GM11168 (cell line): Measurements from ENCODE around the gene TMSB4Y.

Experiments
- in situ Hi-C: fragments of 300-500 bp; cut with MboI; formaldehyde crosslinking; loops from one replicate; pipeline ENCODE4 v1.12.0; 2022; ENCODE audit warnings: low sequenced_read_pairs; ENCODE audit not compliant: unreplicated experiment

Gene TMSB4Y

DNA sequence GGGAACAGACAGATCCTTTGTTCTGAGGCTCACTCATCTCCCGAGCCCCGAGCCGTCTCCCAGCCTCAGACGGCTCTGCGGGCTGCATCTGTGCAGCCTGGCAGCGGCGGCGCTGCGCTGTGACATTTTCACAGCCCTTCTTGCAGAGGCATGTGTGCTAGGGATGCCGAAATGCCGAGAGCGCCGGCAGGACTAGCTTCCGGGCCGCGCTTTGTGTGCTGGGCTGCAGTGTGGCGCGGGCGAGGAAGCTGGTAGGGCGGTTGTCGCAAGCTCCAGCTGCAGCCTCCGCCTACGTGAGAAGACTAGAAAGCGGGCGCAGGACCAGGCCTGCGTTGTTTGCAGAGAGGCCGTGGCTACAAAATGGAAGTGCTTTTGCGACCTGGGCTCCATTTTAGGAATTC lies at the start of gene TMSB4Y:
Gene TMSB4Y, plus strand, starts transcription at position 332 of the 401 bp plus-strand sequence.
- in situ Hi-C loops = no loop called here

- in situ Hi-C loops = no loop called here
These were observed 39.5 kb upstream of the TMSB4Y start for GRCh38 chrY:13664162-13664561.

GRCh38 chrY:13671122-13671521 lies 32.6 kb upstream of the TMSB4Y start:
- in situ Hi-C loops = no loop called here

- in situ Hi-C loops = no loop called here
These were observed 1.4 kb upstream of the TMSB4Y start for GRCh38 chrY:13702276-13702675.

DNA sequence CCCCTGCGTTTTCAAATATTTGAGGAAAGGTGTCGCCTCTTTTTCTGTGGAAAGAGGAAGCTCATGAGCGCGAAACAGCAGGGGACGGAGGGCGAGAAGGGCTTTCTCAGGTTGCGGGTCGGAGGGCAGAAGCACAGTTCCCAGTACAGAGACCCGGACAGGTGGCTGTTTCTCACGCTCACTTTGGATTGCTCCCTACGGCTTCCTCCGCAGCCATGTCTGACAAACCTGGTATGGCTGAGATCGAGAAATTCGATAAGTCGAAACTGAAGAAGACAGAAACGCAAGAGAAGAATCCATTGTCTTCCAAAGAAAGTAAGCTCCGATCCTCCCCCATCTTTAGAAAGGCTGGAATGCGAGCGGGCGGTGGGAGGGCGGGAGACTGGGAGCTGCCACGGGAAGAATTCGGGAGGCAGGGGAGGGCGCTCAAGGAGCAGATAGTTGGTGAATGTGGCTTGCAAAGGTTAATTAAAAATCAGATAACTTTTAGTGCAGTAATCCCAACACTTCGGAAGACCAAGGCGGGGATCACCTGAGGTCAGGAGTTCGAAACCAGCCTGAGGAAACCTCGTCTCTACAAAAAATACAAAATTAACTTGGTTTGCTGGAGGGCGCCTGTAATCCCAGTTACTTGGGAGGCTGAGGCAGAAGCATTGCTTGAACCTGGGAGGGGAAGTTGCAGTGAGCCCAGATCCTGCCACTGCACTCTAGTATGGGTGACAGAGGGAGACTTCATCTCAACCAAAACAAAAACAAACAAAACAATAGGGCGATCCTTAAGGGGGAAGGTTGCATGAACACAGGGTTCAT lies 627 bp downstream of the TMSB4Y start:
- in situ Hi-C loops = no loop called here

DNA sequence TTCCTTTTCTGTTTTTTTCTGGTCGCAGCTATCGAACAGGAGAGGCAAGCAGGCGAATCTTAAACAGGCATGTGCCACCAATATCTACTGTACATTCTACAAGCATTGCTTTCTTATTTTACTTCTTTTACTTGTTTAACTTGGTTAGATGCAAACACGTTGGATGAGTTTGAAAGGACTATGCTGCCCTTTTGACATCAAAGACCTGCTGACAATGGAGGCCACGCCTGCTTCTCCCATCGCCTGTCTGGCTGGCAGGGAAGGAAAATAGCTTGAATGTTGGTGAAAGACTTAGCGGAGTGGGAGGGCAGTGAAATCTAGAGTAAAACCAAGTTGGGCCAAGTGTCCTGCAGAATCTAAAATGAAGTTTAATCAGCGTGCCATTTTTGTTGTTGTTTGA lies 1.5 kb downstream of the TMSB4Y start:
- in situ Hi-C loops = no loop called here

DNA sequence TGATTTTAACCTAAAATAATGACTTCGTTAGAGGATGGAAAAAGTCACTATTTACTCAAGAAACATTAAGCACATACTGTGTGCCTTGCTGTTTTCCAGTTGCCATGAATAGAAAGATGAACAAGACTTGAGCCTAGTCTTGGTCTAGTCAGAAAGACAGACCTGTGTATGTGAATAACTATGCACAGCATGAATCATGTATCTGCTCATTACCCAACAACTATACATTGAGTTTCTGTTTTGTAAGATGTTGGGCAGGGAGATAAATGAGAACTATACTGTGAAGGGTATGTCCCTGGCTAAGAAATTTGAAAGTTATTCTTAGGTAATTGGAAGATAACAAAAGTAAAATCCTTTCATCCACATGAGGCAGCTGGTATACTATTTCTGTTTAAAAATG lies 4.3 kb downstream of the TMSB4Y start:
- in situ Hi-C loops = no loop called here

- in situ Hi-C loops = no loop called here
These were observed 15.3 kb downstream of the TMSB4Y start for GRCh38 chrY:13718996-13719395.

- in situ Hi-C loops = no loop called here
These were observed 25.8 kb downstream of the TMSB4Y start for GRCh38 chrY:13729517-13729916.

- in situ Hi-C loops = no loop called here
These were observed 34.9 kb downstream of the TMSB4Y start for GRCh38 chrY:13738618-13739017.

DNA sequence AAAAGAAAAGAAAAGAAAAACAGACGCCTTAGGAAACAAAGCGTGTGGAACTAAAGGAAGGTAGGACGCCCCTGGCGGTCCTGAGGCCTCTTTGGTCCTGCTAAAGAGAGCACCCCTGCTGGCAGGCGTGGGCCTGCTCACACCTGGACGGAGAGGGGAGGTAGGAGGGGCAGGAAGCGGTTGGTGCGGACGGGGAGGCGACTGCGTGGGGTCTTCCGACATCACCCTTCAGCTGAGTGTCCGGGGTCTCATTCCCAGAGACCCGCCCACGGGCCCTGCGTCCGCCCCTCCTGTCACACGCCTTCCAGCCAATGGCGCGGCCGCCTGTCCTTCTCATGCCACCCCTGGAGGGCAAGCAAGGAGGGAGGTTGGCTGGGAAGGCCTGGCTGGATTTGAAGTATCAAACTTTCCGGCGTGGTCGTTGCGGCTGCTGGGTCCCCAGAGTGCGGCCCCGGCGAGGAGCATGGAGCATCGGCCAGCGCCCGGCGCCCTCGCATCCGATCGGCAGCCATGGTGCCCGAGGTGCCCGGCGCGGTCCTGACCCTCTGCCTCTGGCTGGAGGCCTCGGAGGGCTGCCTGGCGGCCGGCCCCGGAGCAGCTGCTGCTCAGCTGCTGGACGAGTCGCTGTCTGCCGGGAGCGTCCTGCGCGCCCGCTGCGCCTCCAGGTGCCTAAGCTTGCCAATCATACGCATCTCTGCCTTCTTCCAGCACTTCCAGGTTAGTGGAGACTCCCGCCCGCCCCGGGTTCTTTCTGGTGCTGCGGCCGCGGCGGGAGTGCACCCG lies 47.8 kb downstream of the TMSB4Y start:
- in situ Hi-C loops = no loop called here

- in situ Hi-C loops = no loop called here
These were observed 51.0 kb downstream of the TMSB4Y start for GRCh38 chrY:13754661-13755060.
